Osteoblast (primary cell): ENCODE measurements around the gene SH2D2A. TPM values are rescaled to one million over a fixed set of nuclear protein-coding genes. Genes with fewer than 3 reads are reported as not detected.

Source experiments
- DNase-seq: peaks from one replicate; pipeline ENCODE4 v3.0.0; 2011; ENCODE audit warnings: low spot score, mixed read lengths; ENCODE audit not compliant: insufficient read length; ENCODE audit errors: missing footprints
- H2AFZ ChIP-seq: 2 replicates; pipeline ENCODE4 v1.6.0; 2011; ENCODE audit warnings: mild to moderate bottlenecking, low read length
- H3K27ac ChIP-seq: 2 replicates; pipeline ENCODE4 v1.5.1; 2011; ENCODE audit warnings: mild to moderate bottlenecking, low read depth, low read length, moderate library complexity
- H3K27me3 ChIP-seq: 2 replicates; pipeline ENCODE4 v1.6.0; 2012; ENCODE audit warnings: mild to moderate bottlenecking, control low read depth, inconsistent platforms, low read length, moderate library complexity; ENCODE audit not compliant: insufficient read depth
- H3K36me3 ChIP-seq: 2 replicates; pipeline ENCODE4 v1.5.1; 2011; ENCODE audit warnings: mild to moderate bottlenecking, low read length, control low read depth, moderate library complexity; ENCODE audit not compliant: insufficient read depth
- H3K4me1 ChIP-seq: 2 replicates; pipeline ENCODE4 v1.5.1; 2011; ENCODE audit warnings: mild to moderate bottlenecking, low read length, control low read depth, moderate library complexity; ENCODE audit not compliant: insufficient read depth
- H3K4me2 ChIP-seq: 2 replicates; pipeline ENCODE4 v1.6.0; 2011; ENCODE audit warnings: mild to moderate bottlenecking, low read length; ENCODE audit not compliant: insufficient read depth
- H3K4me3 ChIP-seq: fragments of 200-600 bp; sonication (generic); 3 replicates; pipeline ENCODE4 v1.5.1; 2012; ENCODE audit warnings: mild to moderate bottlenecking, low read length, inconsistent platforms; ENCODE audit not compliant: insufficient read depth
- H3K79me2 ChIP-seq: 2 replicates; pipeline ENCODE4 v1.6.0; 2012; ENCODE audit warnings: mild to moderate bottlenecking, low read length, control low read depth, inconsistent platforms; ENCODE audit not compliant: insufficient read depth
- H3K9me3 ChIP-seq: 2 replicates; pipeline ENCODE4 v1.5.1; 2011; ENCODE audit warnings: low read depth, low read length, control low read depth
- H4K20me1 ChIP-seq: 2 replicates; pipeline ENCODE4 v1.6.0; 2012; ENCODE audit warnings: mild to moderate bottlenecking, low read length, control low read depth; ENCODE audit not compliant: insufficient read depth
- total RNA-seq: library from RNA; depleted of rRNA; stranded (reverse); fragments of >200 nt; gene quantifications from 2 replicates; pipeline ENCODE4 v1.2.3, GENCODE V29; 2012
- TF ChIP-seq, protein P1 (sequence below): IDR thresholded peaks from 2 replicates; pipeline ENCODE4 v1.5.1; 2011; ENCODE audit warnings: mild to moderate bottlenecking, low read depth, low read length, moderate library complexity; ENCODE audit errors: extremely low read depth

The SH2D2A gene
- total RNA-seq, 1 donor = 0.36 TPM

DNA sequence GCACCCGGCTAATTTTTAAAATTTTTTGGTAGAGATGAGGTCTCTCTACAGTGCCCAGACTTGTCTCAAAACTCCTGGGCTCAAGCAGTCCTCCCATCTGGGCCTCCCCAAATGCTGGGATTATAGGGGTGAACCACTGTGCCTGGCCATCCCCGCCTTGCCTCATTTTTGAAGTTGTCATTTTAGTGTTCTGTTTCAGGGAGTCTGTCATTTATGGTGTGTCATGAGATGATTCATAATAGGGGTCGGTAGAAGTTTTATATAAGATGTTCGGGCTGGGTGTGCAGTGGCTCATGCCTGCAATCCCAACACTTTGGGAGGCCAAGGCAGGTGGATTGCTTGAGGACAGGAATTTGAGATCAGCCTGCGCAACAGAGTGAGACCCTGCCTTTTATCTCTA is 40.8 kb downstream of the SH2D2A start:
- Histone ChIP-seq H3K9me3 (no peaks in the 10 kb centered on the region), H3K27me3 (no peaks in the 10 kb centered on the region), H3K4me1 (peaks cover 3% of the 10 kb centered on the region), H3K79me2 (peaks cover 88% of the 10 kb centered on the region), H4K20me1 (peaks cover 65% of the 10 kb centered on the region), H3K4me2 (no peak overlapping the region), H3K36me3 (peaks cover under 1% of the 10 kb centered on the region), H3K4me3 (no peak overlapping the region), H2AFZ (no peak overlapping the region), H3K27ac (no peak overlapping the region)
- DNase-seq = no peak
- TF ChIP-seq, protein P1, sequence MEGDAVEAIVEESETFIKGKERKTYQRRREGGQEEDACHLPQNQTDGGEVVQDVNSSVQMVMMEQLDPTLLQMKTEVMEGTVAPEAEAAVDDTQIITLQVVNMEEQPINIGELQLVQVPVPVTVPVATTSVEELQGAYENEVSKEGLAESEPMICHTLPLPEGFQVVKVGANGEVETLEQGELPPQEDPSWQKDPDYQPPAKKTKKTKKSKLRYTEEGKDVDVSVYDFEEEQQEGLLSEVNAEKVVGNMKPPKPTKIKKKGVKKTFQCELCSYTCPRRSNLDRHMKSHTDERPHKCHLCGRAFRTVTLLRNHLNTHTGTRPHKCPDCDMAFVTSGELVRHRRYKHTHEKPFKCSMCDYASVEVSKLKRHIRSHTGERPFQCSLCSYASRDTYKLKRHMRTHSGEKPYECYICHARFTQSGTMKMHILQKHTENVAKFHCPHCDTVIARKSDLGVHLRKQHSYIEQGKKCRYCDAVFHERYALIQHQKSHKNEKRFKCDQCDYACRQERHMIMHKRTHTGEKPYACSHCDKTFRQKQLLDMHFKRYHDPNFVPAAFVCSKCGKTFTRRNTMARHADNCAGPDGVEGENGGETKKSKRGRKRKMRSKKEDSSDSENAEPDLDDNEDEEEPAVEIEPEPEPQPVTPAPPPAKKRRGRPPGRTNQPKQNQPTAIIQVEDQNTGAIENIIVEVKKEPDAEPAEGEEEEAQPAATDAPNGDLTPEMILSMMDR = no peak

DNA sequence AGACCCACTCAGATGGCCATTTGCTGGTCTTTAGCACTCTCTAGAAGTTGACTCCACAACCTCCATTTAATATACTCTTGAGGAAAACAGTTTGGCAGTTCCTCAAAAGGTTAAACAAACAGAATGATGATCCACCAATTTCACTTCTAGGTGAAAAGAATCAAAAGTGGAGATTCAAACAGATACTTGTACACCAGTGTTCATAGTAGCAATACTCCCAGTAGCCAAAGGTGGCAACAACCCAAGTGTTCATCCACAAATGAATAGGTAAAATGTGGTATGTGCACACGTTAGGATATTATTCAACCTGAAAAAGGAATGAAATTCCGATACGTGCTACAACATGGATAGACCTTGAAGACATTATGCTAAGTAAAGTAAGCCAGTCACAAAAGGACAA is 43.0 kb downstream of the SH2D2A start:
- DNase-seq = no peak
- H3K4me2 ChIP-seq = no peak overlapping the region
- TF ChIP-seq, protein P1 = no peak

DNA sequence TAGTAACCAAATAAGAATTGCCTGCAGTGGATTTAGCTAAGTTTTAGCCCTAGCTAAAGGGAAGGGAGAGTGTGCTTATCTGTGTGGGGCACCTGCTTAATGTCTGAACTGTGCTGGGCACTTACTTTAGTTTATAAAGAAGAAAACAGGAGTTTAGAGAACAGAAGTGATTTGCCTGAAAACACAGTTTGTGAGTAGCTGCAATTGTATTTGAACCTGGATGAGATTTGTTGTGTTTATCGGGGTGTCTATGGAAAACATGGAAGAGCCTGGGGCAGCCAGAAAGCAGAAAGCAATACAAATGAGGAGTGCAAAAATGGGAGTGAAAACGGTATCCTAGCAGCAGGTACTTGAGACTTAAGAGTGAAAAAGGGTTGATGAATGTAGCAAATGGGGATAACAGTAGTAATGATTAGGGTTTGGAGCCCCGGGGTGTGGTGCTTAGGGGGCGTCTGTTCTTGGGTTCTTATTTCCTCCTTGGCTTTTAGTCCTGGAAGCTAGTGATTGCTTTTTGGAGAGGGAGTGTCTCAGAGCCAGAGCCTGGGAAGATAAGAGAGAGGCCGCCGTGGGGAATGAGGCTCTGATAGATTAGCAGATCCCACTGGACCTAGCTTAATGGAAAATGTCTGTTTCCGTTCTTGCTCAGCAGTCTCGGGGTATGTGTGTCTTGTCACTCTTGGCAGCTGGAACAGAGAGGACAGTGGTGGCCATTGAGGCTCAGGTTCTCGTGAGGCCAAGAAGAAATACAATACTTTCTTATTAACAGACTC is 43.7 kb downstream of the SH2D2A start:
- DNase-seq = no peak
- peaks cover 64% of the 10 kb centered on the region for H4K20me1 ChIP-seq
- peaks cover 12% of the 10 kb centered on the region for H3K4me1 ChIP-seq
- peaks cover 91% of the 10 kb centered on the region for H3K79me2 ChIP-seq
- H3K27me3 ChIP-seq = no peaks in the 10 kb centered on the region
- H3K36me3 ChIP-seq = peaks cover 7% of the 10 kb centered on the region
- H3K27ac ChIP-seq = no peak overlapping the region
- TF ChIP-seq, protein P1 = no peak
- H2AFZ ChIP-seq = no peak overlapping the region
- no peak overlapping the region for H3K4me2 ChIP-seq
- no peaks in the 10 kb centered on the region for H3K9me3 ChIP-seq
- no peak overlapping the region for H3K4me3 ChIP-seq

More for the DNA sequence above, 43.0 kb downstream of the SH2D2A start:
- H3K9me3 ChIP-seq = no peaks in the 10 kb centered on the region
- H3K4me1 ChIP-seq = peaks cover 8% of the 10 kb centered on the region
- peaks cover 91% of the 10 kb centered on the region for H3K79me2 ChIP-seq
- no peaks in the 10 kb centered on the region for H3K27me3 ChIP-seq
- no peak overlapping the region for H3K27ac ChIP-seq
- peaks cover 62% of the 10 kb centered on the region for H4K20me1 ChIP-seq
- no peak overlapping the region for H2AFZ ChIP-seq
- H3K4me3 ChIP-seq = no peak overlapping the region
- H3K36me3 ChIP-seq = peaks cover 7% of the 10 kb centered on the region

DNA sequence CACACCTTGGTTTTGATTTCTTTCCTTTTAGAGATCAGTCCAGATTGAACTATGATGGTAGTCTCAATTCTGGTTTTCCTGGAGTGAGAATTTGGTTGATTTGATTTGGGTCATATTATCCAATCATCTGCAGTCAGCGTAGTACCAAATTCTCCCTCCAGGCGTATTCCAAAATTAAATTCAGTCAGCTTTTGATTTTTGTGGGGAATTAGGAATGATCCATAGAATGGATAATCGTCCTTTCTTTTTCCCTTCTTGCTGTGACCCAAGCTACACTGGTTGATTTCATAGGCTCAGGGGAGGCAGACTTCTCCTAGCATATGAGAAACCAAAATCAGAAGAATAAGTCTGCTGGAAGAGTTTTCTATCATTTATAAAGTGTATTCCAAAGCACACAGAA is 44.4 kb downstream of the SH2D2A start:
- Histone ChIP-seq H3K9me3 (no peaks in the 10 kb centered on the region), H4K20me1 (peaks cover 58% of the 10 kb centered on the region), H3K4me3 (no peak overlapping the region), H3K4me2 (no peak overlapping the region), H3K27ac (no peak overlapping the region), H2AFZ (no peak overlapping the region), H3K27me3 (no peaks in the 10 kb centered on the region), H3K36me3 (peaks cover 7% of the 10 kb centered on the region), H3K4me1 (peaks cover 12% of the 10 kb centered on the region), H3K79me2 (peaks cover 90% of the 10 kb centered on the region)
- no peak for DNase-seq
- TF ChIP-seq, protein P1 = no peak
